ENCODE measurements around the gene COX8A. TPM values are rescaled to one million over a fixed set of nuclear protein-coding genes. Genes with fewer than 3 reads are reported as not detected.

Gene COX8A
- total RNA-seq, 1 donor from 2014 or later: 520 TPM

DNA sequence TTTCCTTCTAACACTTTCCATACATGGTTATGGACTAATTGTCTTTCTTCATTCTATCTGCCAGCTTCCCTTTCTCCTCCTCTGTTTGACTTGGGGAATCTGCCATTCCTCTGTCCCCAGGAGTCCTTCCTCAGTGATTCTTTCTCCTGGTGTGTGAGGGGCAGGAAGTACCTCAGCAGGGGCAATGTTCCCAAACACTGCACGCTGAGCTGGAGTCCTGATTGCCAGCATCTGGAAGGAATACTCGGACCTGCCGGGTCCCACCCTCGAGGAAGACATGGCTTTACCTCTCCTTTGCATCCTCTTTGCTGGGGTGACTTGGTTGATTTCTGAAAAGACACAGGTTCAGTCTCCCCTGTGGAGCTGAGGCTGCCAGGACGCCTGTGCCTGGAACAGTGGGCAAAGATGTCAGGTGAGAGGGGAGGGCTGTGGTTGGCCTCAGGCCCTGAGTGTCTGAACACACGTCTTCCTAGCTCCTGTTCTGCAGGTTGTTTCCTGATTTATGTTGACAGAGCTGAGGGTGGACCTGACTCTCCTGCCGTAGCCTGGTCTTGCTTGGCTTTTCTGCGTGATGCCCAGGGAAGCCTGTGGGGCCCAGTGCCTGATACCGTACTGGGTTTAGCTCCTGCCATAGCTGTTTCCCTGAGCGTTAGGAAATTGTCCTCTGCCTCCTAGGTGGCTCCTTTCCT lies 4.3 kb downstream of the COX8A start:
- Histone ChIP-seq H3K27ac (no peak overlapping the region), H3K4me3 (no peak overlapping the region), H3K27me3 (no peaks in the 10 kb centered on the region), H3K9me3 (no peaks in the 10 kb centered on the region), H3K4me1 (peaks cover 14 to 15% of the 10 kb centered on the region in 2 donors), H3K36me3 (peaks cover 0 to 4% of the 10 kb centered on the region in 2 donors)
- DNase-seq (ENCODE audit: low spot score in 2 of 2): no peak
- TF ChIP-seq, protein P1, sequence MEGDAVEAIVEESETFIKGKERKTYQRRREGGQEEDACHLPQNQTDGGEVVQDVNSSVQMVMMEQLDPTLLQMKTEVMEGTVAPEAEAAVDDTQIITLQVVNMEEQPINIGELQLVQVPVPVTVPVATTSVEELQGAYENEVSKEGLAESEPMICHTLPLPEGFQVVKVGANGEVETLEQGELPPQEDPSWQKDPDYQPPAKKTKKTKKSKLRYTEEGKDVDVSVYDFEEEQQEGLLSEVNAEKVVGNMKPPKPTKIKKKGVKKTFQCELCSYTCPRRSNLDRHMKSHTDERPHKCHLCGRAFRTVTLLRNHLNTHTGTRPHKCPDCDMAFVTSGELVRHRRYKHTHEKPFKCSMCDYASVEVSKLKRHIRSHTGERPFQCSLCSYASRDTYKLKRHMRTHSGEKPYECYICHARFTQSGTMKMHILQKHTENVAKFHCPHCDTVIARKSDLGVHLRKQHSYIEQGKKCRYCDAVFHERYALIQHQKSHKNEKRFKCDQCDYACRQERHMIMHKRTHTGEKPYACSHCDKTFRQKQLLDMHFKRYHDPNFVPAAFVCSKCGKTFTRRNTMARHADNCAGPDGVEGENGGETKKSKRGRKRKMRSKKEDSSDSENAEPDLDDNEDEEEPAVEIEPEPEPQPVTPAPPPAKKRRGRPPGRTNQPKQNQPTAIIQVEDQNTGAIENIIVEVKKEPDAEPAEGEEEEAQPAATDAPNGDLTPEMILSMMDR (IDR thresholded peaks at IDR 0.05): no peak
- intact Hi-C loops (cut with DNase I): no loop called here

DNA sequence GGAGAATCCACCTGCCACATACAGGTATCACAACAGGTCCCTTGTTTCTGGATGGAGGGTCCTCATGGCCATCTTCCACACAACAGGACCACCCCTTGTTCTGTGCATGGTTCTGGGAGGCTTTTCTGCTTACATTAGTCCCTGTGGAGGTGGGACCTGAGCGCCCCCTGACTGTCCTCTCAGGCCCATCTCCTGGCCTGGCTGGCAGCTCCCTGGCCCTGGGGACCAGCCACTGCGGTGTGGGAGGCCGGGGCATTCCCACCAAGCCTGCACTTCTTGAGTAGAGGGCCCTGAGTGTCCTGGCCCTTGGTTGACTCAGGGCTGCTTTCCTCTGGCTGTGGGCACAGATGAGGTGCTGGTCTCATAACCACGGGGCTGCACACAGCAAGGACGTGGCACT lies 5.0 kb downstream of the COX8A start:
- Histone ChIP-seq H3K27me3 (no peaks in the 10 kb centered on the region), H3K4me3 (no peak overlapping the region), H3K27ac (peak overlapping the region in 1 of 2 donors; percentile 22), H3K9me3 (no peaks in the 10 kb centered on the region), H3K4me1 (peaks cover 14 to 15% of the 10 kb centered on the region in 2 donors), H3K36me3 (peaks cover 0 to 4% of the 10 kb centered on the region in 2 donors)
- intact Hi-C loops (cut with DNase I): no loop called here
- TF ChIP-seq, protein P1 (IDR thresholded peaks at IDR 0.05): no peak
- DNase-seq (ENCODE audit: low spot score in 2 of 2): no peak

DNA sequence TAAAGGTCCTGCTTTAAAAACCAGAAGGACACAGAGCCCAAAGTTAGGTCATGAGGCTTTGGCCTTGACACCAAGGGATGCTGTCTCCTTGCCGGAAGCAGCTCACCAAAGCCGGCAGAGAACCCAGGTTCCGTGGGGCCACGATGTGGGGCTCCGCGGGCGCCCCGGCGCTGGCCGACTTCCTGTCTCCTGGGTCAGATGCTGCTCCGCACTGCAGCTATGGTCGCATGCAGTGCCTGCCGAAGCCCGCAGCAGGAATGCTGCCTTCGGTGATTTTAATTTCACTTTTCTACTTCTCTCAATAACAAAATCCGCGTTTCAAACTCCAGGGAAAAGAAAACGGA lies 11.4 kb downstream of the COX8A start:
- no peaks in the 10 kb centered on the region for H3K9me3 ChIP-seq
- H3K27me3 ChIP-seq: no peaks in the 10 kb centered on the region
- peak overlapping the region; percentile 67 to 82 for H3K27ac ChIP-seq
- H3K4me1 ChIP-seq: peaks cover 12 to 14% of the 10 kb centered on the region in 2 donors
- H3K36me3 ChIP-seq: peaks cover 6 to 20% of the 10 kb centered on the region in 2 donors
- H3K4me3 ChIP-seq: peak overlapping the region; percentile 74 to 89
- intact Hi-C loops (cut with DNase I): loop anchor here (1.0 kb wide), 1 partner anchor 11 kb away; the partner anchor contains the start of gene COX8A
- TF ChIP-seq, protein P1 (IDR thresholded peaks at IDR 0.05): no peak
- DNase-seq (ENCODE audit: low spot score in 2 of 2): no peak

DNA sequence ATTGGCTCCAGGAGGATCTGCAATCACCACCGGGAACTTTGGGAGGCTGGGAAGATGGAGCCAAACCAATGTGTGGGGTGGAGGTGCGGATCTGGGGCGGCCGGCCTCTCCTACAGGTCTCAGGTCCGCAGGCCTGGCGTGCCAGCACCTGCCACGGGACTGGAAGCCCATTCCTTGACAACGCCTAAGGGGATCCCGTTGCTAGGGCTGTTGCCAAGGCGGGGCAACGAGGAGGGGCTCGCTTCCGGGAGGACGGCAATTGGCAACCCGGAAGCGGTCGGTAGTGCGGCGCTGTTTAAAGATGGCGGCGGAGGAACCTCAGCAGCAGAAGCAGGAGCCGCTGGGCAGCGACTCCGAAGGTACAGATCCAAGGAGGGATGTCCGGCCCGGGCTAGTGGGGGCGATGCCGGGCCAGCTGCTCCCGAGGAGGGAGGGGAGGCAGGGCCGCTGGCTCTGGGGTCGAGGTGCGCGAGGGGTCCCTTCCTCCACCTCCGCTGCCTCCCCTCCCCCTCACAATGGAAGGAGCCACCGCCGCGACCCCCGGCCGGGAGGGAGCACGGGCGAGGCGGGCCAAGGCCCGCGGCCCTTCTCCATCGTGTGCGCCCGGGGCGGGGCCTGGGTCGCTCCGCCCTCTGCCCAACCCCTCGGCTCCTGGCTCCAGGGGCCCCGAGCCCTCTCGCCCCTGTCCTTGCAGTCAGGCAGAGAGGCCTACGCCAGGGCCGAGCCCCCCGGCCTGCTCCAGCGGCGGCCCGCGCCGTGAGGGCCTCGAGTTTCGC lies 11.9 kb downstream of the COX8A start, which contains the start of gene OTUB1:
Gene OTUB1, plus strand, starts transcription at position 283 of the 776 bp plus-strand sequence. Its CDS starts 19 bp downstream, at position 302.
- peaks cover 12 to 14% of the 10 kb centered on the region in 2 donors for H3K4me1 ChIP-seq
- peak within 1 kb of the TSS; percentile 74 to 89 for H3K4me3 ChIP-seq
- no peaks in the 10 kb centered on the region for H3K9me3 ChIP-seq
- H3K36me3 ChIP-seq: peaks cover 12 to 26% of the 10 kb centered on the region in 2 donors
- intact Hi-C loops (cut with DNase I): loop anchor here (1.0 kb wide), 1 partner anchor 12 kb away; the partner anchor contains the start of gene COX8A
- H3K27me3 ChIP-seq: no peaks in the 10 kb centered on the region
- TF ChIP-seq, protein P1 (IDR thresholded peaks at IDR 0.05): no peak
- DNase-seq (ENCODE audit: low spot score in 2 of 2): peak; percentile 63 to 95
- H3K27ac ChIP-seq: peak within 1 kb of the TSS; percentile 67 to 82

DNA sequence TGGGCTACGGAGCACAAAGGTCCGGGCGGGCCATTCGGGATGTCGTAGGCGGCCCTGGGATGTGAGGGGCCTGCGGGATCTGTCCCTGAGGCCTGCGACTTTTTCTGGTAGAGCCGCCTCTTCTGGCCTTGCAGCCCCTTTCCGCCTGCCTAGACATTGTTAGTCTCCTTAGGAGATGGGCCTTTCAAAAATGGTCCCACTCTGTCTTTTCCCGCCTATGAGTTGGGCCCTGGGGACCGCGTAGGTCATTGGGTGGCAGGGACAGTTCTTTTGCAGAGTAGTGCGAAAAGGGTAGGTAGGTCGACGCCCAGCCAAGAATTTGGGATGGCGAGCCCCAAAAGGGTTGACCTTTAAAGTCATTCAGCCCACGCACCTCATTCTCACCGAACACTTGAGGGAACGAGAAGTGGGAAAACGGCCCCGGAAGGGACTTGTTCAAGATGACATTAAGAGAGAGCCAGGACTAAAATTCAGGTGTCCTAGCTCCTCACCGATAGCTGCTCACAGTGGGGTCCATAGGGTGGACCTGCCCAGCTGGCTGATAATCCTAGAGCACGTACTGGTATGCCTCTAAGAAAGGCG lies 12.6 kb downstream of the COX8A start:
- Histone ChIP-seq H3K36me3 (peaks cover 14 to 31% of the 10 kb centered on the region in 2 donors), H3K4me1 (peaks cover 12 to 14% of the 10 kb centered on the region in 2 donors), H3K4me3 (peak overlapping the region; percentile 74 to 89), H3K9me3 (no peaks in the 10 kb centered on the region), H3K27me3 (no peaks in the 10 kb centered on the region), H3K27ac (peak overlapping the region; percentile 67 to 82)
- TF ChIP-seq, protein P1 (IDR thresholded peaks at IDR 0.05): no peak
- no peak for DNase-seq (ENCODE audit: low spot score in 2 of 2)
- intact Hi-C loops (cut with DNase I): loop anchor here (1.0 kb wide), 1 partner anchor 13 kb away; the partner anchor contains the start of gene COX8A
